Astrocyte of the hippocampus (primary cell): ENCODE results near the gene TPCN2.

Source experiments
- DNase-seq: peaks from one replicate; pipeline ENCODE4 v3.0.0; 2011; ENCODE audit warnings: low read depth, low spot score

TPCN2 gene

DNA sequence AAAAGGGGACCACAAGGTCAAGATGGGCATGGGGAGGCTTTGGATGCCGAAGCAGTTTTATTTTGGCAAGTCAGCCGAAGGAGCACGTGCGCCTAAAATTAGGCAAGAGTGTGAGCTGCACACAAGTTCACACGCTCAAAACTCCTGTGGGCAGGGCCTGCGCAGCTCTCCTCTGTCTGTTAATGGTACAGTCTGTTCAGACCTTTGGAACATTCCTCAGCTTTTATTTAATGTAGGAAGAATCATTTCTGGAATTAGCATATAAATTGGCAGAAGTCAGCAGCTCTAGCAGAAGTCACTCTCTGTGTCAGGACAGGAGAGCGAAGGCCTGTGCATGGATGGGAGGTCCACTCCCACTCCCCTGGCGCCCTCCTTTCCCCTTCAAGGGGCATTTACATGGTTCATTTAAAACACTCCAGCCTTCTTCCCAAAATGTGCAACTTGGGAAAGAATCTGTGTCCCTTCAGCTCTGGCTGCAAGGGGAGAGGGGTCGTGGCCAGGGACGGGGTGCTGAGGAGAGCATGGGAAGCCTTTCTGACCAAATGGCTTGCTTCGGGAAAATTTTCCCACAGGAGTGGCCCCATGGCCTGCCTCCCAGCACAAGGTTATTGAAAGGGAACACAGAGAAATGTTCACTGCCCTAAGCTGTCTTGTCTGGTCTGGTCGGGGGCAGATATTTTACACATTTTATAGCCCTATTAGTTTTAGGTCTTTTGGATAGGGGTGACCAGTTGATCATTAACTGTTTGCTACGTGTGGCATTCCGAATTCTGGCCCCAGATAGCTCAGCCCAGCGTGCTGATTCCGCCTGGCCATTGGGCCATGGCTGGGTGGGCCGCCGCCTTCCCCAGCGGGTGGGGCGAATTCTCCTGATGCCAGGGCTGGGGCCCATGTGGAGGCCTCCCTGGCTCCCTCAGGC, 63.2 kb downstream of the TPCN2 start:
- no peak for DNase-seq

DNA sequence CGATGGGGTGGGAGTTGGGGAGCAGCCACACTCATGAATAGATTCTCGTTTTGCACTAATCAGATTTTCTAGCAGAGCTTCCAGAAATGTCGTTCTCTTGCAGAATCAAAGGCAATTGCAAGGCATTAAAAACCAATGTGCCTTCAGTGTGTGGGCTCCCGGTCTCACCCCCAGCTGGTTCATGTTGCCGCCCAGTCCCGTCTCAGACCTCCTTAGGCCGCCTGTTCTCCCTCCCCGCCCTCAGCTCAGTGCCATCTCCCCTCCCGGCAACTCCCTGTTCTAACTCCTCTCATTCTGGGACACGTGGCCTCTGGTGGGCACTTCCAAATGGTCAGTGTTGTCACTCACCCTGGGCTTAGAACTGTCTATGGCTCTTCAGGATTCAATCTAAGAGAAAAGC, 64.5 kb downstream of the TPCN2 start:
- DNase-seq = no peak

DNA sequence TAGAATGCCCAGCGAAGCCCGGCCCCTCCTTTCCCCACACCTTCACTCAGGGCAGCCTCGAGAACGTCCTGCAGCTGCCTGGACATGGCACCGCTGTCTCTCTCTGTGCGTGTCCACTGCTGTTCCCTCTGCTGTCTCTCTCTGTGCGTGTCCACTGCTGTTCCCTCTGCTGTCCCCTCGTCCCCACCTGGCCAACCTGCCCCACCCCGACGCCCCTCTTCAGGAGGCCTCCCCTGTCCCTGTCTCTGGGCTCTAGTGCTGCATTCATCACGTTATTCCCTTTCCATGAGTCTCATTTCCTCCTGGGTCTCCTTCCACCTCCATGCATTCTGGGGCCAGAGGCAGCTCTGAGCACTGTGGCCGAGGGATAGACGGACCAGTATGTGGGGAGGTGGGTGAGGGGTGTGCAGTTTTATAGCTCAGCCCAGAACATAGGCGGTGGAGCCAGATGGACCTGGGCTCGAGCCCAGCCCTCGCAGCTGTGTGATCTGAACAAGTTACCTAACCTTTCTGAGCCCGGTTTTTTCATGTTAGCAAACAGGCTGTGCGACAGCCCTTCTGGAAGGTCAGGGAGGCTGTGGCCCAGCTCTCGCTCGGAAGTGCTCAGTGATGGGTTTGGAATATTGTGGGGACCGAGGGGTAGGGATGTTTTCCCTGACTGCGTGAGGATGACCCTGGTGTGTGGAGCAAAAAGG, 65.1 kb downstream of the TPCN2 start:
- DNase-seq = no peak

DNA sequence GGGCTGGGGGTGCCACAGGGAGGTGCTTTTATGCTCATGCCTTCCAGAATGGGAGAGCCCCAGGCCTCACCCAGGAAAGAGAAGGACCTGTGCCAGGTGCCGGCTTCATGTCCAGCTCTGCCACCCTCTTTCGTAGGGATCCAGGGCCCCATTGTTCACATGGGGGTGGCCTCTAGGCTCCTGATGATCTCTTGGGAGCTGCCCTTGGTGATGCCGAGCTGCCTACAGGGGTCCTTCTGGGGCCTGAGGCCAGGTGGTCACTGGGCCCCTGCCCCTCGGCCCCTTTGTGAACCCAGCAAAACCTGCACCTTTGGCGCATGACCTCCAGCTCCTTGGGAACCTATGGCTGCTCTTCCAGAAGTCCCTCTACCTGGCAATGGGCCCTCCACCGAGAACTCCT, 65.6 kb downstream of the TPCN2 start:
- DNase-seq = no peak

DNA sequence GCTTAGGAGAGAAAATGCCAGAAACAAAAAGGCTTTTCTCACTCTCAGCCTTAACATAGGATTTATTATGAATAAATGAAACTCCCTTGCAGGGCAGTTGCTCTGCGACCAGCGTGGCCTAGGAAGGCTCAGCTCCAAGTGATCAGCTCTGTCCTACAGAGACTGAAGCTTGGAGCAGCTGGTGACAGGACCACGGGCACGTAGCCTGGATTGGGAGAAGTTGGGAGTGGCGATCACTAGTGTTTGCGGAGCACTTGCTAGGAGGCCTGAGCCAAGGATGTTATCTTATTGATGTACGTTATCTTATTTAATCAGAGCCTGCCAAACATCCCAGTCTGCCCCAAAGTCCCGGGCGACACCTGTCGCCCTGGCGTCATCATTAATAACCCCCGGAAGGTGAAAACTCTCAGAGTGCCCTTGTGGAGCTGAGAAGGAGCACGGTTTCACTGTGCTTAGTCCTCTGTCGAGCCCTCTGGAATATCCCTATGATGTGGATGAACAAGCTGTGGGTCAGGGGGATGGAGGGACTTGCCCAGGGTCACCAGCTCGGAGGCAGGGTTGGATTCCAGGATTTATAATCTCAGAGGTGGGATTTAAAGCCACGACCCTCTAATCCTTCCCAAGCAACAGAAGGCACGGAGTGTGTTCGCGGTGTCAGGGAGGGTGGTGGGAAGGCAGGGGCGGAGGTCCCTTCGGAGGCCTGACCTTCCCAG, 66.2 kb downstream of the TPCN2 start:
- DNase-seq = no peak

DNA sequence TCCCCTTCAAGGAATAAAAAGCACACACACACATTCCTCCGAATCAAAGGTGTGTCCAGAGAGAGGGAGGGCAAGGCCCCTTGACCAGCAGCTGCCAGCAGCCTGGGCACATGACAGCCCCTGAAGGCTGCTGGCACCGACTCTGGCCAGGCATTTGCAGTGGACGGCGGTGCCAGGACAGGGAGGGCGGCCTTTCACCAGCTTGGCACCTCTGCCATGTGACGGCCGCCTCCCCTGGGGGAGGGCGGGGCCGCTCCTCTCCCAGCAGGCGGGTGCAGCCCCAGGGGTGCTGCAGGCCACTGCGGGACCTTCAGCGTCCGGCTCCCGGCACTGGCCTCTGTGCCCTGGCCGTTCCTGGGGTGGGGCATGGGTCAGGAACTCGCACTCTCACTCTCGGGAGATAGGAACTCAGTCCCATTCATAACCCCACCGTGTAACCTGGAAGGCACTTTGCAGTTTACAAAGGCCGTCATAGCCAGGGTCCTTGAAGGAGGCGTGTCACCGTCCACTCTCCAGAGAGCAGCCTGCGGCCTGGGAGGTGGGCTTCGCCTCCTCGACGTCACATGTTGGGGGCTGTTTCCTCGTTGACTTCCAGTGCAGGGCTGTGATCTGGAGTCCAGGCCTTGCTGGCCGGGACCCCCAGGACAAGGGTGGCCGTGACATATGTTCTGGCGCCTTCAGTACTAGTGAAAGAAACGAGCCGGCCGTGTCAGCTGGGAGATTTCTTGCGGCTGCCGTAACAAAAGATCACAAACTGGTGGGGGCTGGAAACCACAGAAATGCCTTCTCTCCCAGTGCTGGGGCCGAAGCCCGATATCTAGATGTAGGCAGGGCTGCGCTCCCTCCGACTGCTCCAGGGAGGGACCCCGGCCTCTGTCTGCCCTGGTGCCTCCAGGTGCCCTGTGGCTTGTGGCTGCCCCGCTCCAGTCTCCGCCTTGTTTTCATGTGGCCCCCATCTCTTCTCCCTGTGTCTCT, 67.1 kb downstream of the TPCN2 start:
- peak; percentile 67 for DNase-seq

DNA sequence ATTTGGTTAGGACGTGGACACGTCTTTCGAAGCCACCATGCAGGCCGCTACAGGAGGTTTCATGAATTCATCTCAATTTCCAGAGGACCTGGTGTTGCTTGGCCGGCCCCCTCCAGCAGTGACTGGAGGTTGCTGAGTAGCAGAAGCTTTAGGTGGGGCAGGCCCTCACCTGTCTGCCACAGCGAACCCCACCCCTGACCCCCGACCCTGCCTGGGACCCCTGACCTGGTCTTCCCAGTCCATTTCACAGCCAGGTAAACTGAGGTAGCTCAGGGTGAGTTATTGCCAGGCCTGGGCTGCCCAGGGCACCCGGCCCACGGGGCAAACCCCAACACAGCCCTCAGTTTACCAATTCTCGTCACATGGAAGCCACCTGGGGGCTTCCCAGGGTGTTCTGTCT, 67.9 kb downstream of the TPCN2 start:
- DNase-seq = no peak

DNA sequence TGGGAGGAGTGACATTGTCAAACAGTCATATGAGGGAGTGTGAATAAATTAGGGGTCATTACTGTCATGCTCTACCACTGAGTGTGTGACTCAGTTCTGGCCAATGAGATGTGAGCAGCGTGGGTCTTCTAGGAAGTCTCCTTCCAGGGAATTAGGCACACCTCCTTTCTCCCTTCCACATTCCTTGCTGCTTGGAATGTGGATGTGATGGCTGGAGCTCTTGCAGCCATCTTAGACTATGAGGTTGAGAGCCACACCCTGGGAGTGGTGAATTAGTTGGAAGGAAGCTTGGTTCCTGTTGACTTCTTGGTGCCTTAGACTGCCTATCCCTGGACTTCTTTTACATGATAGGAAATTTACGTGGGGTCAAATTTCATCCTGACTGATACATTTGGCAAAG, 70.5 kb downstream of the TPCN2 start:
- DNase-seq = no peak

DNA sequence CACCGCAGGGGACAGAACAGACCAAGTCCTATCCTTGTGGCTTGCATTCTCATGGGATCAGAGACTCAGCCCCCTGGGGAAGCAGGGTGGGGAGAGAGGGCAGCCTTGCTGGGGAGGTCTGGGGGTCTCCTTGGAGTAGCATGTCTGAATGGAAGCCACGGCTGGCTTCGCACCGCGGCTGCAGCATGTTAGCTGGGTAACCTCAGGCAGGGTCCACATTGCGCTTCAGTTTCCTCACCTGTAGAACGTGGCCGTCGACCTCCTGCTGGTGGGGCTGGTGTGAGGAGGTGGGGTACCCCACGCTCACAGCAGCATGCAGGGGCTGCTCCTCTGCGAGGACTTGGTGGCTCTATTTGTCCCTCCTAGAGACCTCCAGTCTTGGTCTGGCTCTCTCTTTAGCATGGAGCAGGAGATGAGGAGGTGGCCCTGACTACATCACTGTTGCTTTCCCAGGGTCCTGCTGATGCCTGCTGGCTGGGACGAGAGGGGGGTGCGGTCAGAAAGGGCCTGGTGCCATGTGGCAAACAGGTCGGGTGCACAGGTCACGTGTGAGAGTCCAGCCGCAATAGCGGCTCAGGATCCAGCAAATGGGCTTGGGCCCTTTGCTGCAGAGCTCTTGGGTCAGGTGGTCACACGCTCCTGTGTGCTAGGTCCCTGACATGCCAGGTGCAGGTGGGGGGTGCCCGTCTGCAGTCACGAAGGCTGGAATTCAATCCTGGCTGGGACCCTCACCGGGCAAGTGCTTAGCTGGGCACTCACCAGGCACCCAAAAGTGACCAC, 71.6 kb downstream of the TPCN2 start:
- no peak for DNase-seq

DNA sequence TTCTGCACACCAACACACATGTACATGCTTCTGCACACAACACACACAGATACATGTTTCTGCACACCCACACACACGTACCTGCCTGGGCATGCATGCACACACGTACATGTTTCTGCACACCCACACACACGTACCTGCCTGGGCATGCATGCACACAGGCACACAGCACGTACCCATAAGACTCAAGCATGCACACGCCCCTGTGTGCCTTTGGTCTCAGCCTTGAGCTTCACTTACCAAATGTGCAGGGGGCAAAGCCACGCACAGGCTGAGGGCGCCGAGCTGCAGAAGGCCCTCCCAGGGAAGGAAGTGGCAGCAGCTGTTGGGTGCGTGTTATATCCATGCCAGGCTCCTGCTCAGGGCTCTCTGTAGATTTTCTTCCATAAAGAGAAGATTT, 72.3 kb downstream of the TPCN2 start:
- no peak for DNase-seq

DNA sequence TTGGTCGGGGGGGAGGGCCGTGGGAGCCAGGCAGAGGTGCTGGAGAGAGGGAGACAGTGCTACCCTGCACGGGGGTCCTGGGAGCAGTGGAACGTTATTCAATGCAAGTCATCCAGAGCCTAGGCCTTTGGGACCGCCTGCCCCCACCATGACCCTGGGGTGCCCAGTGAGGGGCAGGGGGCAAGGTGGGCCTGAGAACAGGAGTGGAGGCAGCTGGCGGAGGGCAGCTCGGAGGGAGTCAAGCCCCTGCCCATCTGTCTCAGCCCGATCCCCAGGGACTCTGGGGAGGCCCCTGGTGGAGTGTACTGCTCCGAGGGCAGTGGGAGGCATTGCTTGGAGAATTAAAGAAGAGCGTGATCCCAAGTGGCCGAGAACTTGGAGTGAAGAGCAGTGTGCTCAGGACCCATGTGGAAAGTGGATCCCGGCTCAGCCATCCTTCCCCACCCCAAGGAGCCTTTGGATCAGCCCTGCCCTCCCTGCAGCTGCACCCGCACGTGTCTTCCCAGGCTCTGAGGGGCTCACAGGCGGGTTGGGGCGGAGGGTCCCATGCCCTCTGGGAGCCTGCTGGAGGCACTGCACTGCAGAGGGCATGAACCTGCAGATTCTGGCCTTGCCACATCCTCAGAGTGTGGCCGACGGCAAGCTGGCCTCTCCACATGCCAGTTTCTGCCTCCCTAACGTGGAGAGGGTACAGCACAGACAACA, 73.0 kb downstream of the TPCN2 start:
- no peak for DNase-seq

DNA sequence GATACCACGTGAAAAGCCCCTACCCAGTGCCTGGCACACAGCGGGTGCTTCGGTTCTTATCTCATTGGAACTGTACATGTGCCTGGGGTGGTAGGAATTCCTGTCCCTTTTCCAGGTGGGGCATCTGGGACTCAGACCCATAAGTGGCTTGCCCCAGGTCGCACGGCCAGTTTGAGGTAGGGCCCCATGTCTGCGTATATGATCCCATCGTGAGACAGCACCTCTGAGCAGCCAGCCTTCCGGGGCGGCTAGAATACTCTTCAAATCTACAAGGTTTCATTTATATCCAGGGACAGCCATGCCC, 73.5 kb downstream of the TPCN2 start:
- DNase-seq = no peak

DNA sequence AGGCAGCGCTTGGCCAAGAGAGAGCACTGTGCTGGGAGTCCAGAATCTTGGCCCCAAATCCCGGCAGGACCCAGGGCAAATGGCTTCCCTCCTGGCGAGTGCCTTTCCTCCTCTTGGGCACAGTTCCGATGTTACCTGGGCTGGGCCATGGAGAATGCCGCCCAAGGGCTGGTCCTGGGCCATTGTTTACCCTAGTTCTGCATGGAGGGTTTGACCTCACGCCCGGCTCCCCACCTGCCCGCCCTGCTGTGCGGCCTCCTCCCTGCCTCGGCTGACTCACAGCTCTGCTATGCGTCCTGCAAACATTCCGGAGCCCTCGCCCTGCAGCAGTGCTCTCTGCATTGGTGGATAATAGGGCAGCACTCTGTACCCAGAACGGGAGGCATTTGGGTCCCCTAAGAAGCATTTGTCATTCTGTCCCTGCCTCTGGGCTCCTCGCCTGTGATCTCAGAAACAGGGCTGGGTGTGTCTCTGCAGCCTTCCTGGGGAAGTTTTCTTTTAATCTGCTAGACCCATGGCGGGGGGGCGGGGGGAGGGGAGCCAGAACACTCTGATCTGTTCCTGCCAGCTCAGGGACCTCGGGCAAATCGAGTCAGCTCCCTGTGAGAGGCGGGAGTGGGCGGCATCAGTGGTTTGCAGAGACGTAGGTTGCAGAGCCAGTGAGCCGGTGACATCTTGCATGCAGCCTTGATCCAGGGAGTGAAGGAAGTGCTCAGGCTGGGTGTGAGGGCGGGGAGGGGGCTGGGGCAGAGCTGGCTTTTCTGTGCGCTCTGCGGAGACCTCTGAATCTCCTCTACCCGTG, 74.1 kb downstream of the TPCN2 start:
- peak; percentile 95 for DNase-seq

DNA sequence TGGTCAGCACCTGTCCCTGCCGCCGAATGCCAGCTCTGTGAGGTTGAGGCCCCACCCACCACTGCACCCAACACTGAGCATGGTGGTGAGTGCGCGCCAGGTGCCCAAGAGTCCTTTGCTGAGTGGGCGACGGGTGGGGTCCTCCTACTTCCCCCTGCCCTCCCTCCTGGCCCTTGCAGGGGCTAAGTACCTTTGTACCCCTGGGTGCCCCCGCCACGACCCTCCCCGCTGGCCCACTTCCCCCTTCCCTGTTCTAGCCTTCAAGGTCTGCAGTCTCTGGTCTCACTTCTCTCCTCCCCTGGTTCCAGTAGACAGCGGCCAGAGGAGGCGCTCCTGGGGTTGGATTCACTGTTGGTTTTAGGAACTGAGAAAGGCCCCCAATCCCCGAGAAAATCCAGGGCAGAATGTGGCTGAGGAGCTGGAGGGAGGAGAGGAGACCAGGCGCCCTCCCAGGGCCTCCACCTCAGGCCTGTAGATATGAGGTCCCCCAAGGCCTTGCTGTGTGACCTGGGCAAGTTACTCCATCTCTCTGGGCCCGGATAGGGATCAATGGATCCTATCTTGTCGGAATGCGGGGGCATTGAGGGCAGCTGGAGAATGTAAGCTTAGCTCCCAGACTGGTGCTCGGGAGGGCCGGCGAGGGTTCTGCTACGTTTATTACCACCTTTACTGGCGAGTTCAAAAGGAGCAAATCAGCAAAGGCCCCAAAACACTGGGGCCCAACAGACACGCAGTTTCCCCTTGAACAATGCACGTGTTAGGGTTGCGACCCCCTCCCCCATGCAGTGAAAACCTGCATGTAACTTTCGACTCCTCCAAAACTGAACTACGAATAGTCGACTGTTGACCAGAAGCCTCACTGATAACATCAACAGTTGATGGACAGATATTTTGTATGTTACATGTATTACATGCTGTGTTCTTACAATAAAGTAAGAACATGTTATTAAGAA, 75.1 kb downstream of the TPCN2 start:
- no peak for DNase-seq

DNA sequence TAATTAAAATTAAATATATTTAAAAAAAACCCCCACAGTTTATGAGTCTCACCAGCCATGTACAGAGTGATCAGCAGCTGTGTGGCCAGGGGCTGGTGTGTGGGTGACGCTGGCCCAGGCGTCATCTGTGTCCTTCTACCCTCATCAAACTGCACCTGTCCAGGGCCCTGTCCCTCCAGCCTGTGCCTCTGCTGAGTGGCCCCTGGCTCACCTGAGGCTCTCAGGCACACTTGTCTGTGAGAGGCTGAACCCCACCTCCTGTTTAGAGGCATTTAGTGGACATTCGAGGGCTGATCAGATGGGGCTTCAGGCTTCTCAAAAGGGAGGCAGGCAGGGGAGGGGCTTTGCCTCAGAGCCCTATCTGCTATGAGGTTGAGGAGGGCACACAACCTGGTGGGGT, 77.1 kb downstream of the TPCN2 start:
- DNase-seq = no peak

DNA sequence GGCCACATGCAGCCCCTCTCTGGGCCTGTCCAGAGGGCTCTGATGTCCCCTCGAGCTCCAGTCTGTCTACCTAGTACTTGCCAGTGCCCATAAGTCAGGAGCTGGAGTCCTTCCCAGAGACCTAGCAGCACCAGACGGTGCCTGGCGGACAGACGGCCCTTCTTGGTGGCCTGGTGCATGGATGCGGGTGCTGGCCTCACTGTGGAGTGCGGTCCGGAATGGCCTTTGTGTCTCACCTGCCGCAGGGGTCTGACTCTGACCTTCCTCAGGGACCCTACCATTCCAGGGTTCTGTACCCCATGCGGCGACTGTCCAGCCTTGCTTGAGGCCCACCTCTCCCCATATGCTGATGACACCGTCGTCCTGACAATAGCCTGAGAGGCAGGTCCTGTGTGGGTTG, 77.6 kb downstream of the TPCN2 start:
- no peak for DNase-seq

DNA sequence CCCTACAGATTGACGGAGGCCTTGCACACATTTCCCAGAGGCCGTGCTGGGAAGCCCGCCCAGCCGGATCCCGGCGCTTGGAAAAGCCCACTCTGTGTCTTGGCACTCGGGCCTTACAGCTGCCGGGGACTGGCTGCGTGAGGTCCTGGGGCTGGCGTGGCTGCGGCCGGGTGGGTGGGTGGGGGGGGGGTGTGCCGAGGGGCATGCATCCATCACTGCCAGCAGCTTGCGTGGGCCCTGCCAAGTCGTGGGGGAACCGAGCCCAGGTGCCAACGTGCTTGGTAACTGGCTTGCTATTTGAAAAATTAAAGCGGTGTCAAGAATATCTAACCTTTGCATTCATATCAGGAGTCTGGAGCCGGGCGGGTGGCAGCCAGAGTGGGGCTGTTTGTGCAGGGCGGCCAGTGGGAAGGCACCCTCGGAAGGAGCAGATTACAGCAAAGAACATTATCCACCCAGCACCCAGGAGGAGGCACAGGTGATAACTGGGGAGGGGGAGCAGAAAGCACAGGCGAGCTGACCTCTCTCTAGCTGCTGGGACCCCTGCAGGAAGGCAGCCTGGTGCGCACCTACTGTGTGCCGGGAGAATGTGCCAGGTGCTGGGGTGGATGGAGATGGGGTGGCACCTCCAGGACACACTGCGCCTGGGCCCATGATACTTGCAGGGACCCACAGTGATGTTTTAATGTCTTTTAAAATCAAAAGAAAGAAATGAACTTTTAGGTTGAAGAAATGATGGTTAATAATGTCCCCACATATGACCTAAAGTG, 78.5 kb downstream of the TPCN2 start:
- DNase-seq = peak; percentile 36
